ENCODE data around the gene MS4A4E.
"Not testable (repeated sequence)": the region's sequence is repeated elsewhere in the genome, so short reads cannot be mapped to it uniquely, and the experiment has no call there.

The MS4A4E gene

GRCh38 chr11:60242740-60243239 is at the start of gene MS4A4E:
MS4A4E (minus strand) TSS chr11:60243137; CDS start chr11:60230055, 13,082 bp downstream.
- DNase-seq (ENCODE audit: low read depth, low spot score): no peak

DNA sequence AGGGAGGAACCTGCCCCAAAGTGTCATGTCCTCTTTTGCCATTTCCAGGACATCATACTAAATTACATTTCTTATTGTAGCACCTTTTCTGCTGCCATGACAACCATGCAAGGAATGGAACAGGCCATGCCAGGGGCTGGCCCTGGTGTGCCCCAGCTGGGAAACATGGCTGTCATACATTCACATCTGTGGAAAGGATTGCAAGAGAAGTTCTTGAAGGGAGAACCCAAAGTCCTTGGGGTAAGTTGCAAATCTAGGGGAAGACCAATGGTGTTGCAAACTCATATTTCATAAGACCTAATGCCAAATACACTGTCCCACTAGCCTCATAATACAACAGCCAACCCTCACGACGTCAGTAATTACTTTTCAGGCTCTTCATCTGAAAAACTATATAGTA is 49.2 kb upstream of the MS4A4E start:
- no peak for DNase-seq (ENCODE audit: low read depth, low spot score)

DNA sequence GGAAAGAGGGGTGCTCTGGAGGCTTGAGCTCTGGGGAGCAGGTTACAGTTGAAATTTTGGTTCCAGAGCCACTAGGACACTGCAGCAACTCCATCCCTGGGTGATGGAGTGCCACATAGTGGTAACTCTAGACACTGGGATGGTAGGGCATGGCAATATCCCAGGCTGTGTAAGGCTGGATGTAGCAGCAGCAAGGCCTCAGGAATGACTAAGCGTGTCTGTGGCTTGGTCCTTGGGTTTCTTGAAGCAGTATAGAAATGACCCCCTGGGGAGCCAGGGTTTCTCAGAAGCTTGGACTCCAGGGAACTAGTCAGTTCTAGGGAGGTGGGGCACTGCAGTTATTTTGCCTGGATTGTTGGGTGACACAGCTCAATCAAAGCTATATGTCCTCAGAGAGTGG is 45.6 kb upstream of the MS4A4E start:
- DNase-seq (ENCODE audit: low read depth, low spot score): no peak

DNA sequence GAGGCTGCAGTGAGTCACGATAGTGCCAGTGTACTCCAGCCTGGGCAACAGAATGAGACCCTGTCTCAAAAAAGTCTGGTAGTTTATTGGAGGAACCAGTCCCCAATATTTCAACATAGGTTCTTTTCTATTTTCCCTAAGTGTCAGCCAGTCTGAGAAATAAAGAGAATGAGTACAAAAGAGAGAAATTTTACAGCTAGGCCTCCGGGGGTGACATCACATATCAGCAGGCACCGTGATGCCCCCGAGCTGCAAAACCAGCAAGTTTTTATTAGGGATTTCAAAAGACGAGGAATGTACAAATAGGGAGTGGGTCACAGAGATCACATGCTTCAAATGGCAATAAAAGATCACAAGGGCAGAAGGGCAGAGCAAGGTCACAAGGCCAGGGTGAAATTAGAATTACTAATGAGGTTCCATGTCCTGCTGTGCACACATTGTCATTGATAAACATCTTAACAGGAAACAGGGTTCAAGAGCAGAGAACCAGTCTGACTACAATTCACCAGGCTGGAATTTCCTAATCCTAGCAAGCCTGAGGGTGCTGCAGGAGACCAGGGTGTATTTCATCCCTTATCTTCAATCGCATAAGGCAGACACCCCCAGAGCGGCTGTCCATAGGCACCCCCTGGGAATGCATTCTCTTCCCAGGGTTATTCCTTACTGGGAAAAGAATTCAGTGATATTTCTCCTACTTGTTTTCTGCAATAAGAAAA is 42.6 kb upstream of the MS4A4E start:
- DNase-seq (ENCODE audit: low read depth, low spot score): not testable (repeated sequence)

- no peak for DNase-seq (ENCODE audit: low read depth, low spot score)
Observed at GRCh38 chr11:60282286-60282685, 39.3 kb upstream of the MS4A4E start.

- no peak for DNase-seq (ENCODE audit: low read depth, low spot score)
Observed at GRCh38 chr11:60281485-60281884, 38.5 kb upstream of the MS4A4E start.

- DNase-seq (ENCODE audit: low read depth, low spot score): no peak
Observed at GRCh38 chr11:60280412-60280811, 37.5 kb upstream of the MS4A4E start, which contains the start of gene MS4A4A. MS4A4A (plus strand) TSS chr11:60280666; CDS start chr11:60280676, 10 bp downstream.

DNA sequence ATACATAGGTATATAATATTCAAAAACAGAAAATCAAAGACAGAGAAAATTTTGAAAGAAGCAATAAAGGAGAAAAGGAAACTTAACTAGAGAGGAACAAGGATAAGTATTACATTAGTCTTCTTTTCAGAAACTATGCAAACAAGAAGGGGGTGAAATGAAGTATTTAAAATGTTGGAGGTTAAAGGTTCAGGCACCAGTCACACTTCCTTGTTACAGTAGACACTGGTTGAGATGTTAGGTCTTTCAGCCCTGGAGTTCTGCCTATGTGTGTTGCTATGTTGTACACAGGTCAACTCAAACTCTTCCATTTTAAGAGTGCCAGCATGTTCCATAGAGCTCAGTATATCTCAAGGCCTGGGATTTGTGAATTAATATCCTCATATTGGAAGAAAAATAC is 31.5 kb upstream of the MS4A4E start:
- DNase-seq (ENCODE audit: low read depth, low spot score): no peak

DNA sequence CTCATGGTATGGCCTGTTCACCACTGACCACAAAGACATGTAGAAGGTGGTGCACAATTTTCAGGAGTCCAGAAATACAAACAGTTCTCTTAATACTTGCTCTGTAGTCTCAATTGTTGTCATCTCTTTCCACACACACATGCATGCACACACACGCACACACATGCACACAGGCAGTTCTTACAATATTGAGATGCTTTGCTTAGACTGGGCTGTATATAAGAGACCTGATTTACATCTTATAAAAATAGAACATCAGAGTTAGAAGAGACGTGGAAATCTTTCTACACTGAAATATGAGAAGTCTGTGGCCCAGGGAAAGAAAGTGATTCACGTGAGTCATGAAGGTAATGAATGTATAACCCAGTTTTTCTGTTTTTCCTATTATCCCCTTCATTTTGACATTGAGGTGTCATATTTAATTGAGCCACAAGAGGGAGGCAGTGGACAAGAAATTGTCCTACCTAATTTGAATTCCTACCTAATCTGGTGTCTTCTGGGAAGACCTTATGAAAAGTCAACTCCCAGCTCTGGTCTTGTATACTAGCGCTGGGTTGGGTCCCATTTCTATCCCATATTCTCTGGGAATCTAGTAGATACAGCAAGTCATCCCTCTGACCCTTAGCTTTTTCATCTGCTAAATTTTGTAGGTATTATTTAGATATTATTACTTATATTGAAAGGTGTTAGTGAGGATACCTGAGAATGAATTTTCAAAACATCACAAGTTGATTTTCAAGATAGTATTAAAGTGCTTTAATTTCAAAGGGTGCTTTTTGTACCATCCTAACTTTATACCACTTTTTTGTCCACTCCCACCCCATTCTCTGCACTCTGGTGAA is 22.7 kb upstream of the MS4A4E start:
- no peak for DNase-seq (ENCODE audit: low read depth, low spot score)

DNA sequence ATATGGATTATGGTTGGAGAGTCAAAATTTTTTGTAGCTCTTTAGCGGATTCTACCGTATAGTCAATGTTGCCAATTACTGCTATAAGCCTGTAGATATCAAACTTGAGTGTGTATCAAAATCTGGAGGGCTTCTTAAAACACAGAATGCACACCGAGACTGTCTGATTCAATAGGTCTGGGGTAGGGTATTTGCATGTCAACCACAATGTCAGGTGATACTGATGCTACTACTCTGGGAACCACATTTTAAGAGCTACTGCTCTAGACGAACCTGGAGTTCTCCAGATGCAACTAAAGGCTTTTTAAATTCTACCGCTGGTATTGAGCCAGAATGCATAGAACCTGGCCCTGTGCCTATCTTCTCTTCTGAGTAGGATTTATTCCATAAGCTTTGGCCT is 21.7 kb upstream of the MS4A4E start:
- no peak for DNase-seq (ENCODE audit: low read depth, low spot score)

GRCh38 chr11:60263402-60263801 is 20.5 kb upstream of the MS4A4E start:
- DNase-seq (ENCODE audit: low read depth, low spot score): no peak

DNA sequence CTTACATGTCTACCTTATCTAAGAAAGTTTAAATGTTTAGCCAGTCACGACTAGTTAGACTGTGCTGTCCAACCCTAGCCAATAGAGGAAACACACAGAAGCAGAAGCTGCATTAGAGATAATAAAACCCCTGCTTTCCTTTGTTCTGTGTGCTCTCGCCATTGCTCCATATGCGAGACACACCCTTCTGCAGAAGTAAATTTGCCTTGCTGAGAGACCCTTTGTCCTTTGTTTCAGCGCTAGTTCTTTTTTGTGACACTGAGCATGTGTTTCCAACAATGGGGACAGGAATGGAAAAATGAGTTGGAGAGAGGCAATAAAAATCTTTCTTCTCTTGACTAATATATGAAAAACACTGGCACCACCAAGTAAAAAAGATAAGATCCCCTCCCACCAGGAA is 18.1 kb upstream of the MS4A4E start:
- DNase-seq (ENCODE audit: low read depth, low spot score): no peak

- no peak for DNase-seq (ENCODE audit: low read depth, low spot score)
Observed at GRCh38 chr11:60257956-60258722, 15.2 kb upstream of the MS4A4E start.

DNA sequence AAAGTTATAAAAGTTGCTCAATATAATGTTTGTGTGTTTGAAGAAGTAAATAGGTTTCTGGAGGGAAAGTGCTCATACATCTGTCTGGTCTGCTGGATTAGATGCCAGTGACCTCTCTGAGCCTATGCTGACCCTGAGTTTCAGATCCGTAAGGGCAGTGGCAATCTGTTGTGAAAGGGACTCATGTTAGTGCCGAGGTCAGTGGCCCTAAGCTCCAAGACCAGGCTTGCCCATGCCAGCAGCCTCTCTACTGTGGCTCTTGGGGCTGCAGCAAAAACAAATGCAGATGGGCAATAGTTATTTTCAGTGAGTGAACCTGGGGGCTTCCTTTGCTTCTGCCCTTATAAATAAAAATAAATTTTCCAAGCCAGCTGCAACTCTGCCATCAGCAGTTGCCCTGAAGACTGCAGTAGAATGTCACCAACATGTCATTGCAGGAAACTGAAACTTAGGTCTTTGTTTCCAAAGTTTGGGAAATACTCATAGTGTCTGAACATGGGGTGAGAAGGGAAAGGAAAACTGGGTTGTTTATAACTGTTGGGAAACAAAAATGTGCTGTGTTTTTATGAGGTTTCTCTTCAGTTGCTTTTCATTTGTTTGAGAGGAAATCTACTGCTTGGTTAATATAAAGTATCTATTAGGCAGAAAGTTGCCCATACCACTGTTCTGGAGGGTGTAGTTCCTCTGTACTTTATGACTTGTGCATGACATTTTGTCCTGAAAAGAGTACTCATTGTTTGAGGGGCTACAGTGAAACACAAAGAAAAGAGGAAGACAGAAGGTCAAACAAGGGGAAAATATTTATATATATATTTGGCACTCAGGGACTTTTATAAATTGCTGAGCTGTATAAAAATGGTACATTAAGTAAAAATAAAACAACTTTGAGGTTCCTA is 9.5 kb upstream of the MS4A4E start:
- DNase-seq (ENCODE audit: low read depth, low spot score): no peak

DNA sequence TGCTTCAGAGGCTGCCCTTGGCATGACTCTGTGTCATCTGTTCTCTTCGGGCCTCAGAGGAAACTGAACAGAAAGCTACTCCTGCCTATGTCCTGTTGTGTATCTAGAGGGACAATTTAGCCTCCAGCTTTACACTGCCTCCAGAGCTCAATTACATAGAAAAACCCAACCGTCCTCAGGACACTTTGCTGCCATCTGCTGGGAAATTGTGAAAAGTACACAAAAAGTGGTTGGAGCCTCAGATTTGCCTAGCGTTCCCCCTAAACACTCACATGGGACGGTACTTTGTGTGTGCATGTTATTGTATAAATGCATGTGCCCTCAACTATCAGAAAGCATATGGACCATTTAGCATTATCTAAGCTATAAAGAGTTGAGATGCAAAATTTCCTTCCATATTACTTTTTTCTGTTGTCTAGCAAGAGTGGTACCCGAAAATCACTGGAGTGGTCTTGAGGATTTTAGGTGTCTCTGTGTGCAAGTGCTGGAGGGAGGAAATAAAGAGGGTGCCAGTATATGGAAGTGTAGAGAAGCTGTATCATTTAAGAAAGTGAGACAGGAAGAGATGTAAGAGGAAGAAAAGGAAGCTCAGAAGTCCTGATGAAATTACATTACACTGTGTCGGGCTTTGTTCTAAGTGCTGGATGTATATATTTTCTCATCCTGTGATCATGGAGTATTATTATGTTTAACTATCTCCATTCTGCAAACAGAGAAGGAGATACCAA is 8.7 kb upstream of the MS4A4E start:
- no peak for DNase-seq (ENCODE audit: low read depth, low spot score)

- DNase-seq (ENCODE audit: low read depth, low spot score): no peak
Observed at GRCh38 chr11:60241786-60242185, 1.2 kb downstream of the MS4A4E start.

GRCh38 chr11:60240662-60241061 is 2.3 kb downstream of the MS4A4E start:
- no peak for DNase-seq (ENCODE audit: low read depth, low spot score)

- no peak for DNase-seq (ENCODE audit: low read depth, low spot score)
Observed at GRCh38 chr11:60235321-60235720, 7.6 kb downstream of the MS4A4E start.

GRCh38 chr11:60230681-60231080 is 12.3 kb downstream of the MS4A4E start:
- DNase-seq (ENCODE audit: low read depth, low spot score): no peak

GRCh38 chr11:60222141-60222540 is 20.8 kb downstream of the MS4A4E start:
- DNase-seq (ENCODE audit: low read depth, low spot score): no peak

Measured in activated CD4-positive, CD25-positive, alpha-beta regulatory T cell treated with anti-CD3 and anti-CD28 coated beads, Interleukin-2, amount 50 U/mL, for 16 hours (primary cell).